HG03571 (cell line): ENCODE results near the gene OR1D2.
"Not testable (repeated sequence)": the region's sequence is repeated elsewhere in the genome, so short reads cannot be mapped to it uniquely, and the experiment has no call there.

Source experiments
- ATAC-seq: cut with Tn5 transposase; IDR thresholded peaks from one replicate; pipeline ENCODE4 v1.9.1; 2021; ENCODE audit not compliant: unreplicated experiment

The OR1D2 gene, protein sequence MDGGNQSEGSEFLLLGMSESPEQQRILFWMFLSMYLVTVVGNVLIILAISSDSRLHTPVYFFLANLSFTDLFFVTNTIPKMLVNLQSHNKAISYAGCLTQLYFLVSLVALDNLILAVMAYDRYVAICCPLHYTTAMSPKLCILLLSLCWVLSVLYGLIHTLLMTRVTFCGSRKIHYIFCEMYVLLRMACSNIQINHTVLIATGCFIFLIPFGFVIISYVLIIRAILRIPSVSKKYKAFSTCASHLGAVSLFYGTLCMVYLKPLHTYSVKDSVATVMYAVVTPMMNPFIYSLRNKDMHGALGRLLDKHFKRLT

DNA sequence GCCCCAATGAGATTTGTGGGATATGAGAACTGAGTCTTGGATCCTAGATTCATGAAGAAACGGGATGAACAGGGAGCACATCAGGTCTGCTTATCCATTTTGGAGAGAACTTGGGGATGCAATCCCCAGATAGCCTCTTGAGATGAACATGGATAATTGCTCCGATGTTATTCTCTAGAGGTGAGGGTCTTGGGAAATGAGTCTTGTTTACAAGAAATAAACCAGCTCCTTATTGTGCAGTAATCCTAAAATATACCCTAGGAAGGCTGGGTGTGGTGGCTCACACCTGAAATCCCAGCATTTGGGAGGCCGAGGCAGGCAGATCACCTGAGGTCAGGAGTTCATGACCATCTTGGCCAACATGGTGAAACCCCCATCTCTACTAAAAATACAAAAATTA, at the start of gene OR1D2:
OR1D2 (minus strand) TSS at position 101 of the 400 bp plus-strand sequence. CDS start 11,426 bp downstream, outside the sequence.
- ATAC-seq, result no peak

DNA sequence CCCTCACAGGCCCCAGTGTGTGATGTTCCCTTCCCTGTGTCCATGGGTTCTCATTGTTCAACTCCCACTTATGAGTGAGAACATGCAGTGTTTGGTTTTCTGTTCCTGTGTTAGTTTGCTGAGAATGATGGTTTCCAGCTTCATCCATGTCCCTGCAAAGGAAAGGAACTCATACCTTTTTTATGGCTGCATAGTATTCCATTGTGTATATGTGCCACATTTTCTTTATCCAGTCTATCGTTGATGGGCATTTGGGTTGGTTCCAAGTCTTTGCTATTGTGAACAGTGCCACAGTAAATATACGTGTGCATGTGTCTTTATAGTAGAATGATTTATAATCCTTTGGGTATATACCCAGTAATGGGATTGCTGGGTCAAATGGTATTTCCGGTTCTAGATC, 33.3 kb upstream of the OR1D2 start:
- not testable (repeated sequence) for ATAC-seq

DNA sequence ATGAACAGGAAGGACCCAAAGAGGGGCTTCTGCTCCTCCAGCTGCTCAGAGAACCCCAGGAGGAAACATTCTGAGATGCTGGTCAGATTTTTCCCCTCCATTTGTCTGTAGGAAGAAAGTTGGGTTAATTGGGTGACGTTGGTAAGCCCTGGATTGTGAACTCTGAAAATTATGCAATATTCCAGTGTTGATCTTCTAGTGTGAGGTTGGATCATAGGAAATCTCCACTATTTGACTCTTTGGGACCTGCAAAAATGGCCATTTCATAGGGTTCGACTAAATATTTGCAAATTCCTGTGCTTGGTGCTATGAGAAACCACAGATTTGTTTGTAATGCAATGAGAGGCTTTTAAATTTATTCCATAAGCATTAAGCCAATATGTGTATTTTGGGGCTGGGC, 23.2 kb upstream of the OR1D2 start, which contains the start of gene OR1G1:
OR1G1 (minus strand) TSS at position 101 of the 400 bp plus-strand sequence; CDS start at position 101, 0 bp downstream.
- no peak for ATAC-seq

DNA sequence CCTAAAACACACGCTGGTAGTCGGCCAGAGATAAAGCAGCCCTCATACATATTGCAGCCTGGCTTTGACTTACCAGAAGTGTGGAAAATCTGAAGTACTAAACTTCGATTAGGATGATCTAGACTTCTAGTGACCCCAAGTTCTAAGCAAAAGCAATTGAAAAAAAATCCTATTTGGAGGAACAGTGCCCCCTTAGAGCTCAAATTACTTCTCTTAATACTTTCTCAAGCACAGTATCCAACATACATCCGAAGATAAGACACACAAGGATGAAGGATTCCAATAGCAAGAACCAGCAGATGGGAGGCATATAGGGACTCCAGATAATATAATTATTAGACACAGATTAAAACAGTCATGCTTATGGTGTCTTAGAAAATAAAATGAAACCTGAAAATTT, 30.4 kb downstream of the OR1D2 start:
- ATAC-seq, result not testable (repeated sequence)

DNA sequence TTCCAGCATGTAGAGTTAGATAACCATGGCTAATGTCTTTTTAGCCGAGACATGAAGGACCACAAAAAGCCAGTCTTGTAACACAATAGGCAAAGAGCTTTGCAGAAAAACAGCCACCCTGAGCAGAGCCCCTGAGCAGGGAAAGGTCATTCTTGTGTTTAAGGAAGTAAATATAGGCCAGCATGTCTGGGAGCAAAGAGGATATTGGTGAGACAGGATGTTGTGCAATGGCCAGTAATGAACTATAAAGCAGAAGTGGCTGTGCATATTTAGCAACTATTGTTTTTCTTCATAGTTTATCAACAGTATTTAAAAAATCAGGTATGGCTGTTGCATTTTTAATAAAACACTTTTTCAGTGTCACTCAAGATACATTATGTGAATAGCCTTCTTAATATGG, 39.0 kb downstream of the OR1D2 start:
- ATAC-seq, result not testable (repeated sequence)

DNA sequence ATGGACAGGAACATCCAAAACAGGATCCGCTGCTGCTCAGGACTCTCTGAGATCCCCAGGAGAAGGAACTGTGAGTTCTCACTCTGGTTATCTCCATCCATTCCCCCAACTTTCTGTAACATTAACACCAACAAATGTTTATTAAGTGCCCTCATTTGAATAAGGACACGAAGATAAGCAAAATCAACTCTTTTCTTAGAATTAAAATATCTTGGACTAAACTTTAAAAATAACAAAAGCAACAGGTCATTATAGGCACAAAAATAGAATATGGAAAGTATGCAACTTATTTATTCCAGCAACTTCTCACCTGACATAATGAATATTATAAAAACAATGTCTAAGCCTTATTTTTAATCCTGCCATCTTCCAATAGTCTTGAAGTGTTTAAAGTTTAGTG, 40.7 kb downstream of the OR1D2 start, which contains the start of gene OR1D5:
OR1D5 (minus strand) TSS at position 101 of the 400 bp plus-strand sequence; CDS start at position 101, 0 bp downstream.
- ATAC-seq, result not testable (repeated sequence)

DNA sequence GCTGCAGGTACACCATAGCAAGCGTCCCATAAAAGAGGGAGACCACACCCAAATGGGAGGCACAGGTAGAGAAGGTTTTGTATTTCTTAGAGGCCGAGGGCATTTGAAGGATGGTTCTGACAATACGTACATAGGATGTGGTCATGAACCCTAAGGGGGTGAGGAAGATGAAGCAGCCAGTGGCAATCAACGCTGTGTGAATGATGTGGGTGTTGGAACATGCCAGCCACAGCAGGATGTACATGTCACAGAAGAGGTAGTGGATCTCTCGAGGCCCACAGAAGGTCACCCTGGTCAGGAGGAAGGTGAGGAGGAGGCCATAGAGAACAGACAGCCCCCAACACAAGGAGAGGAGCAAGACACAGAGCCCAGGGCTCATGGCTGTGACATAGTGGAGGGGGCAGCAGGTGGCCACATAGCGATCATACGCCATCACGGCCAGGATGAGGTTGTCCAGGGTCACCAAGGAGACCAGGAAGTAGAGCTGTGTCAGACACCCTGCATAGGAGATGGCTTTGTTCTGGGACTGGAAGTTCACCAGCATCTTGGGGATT, 41.3 kb downstream of the OR1D2 start:
- ATAC-seq, result not testable (repeated sequence)

DNA sequence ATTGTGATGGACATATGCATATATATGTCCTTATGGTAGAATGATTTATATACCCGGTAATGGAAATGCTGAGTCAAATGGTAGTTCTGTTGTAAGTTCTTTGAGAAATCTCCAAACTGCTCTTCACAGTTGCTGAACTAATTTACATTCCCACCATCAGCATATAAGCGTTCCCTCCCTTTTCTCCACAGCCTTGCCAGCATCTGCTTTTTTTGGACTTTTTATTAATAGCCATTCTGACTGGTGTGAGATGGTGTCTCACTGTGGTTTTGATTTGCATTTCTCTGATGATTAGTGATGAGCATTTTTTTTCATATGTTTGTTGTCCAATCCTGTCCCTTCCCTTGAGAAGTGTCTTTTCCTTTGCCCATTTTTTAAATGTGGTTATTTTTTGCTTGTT, 49.4 kb downstream of the OR1D2 start:
- ATAC-seq, result not testable (repeated sequence)

DNA sequence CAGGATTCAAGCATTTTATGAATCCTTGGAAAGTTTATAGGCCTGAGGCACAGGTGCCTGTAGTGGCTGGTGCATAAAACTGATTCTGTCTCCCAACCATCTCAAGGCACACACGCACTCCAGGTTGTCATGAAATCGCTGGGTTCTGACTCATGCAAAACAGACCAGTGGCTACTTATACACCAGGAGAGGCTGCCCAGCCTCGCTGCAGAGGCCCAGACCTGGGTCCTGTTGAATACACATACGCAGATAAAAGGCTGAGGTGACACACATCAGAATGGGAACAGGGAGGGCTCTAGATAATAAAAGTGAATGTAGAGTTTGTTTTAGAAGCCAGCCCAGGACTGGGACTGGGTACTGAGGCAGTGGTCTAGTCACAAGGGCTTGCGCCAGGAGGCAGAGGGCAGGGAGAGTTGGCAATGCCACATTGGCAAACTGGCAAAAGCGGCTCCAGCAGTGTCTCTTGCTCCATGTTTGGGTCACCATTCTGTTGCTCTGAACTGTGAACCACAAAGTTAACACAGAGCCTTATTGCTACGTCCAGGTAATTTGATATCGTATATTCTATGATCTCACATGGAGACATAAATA, 54.4 kb downstream of the OR1D2 start:
- ATAC-seq, result no peak

DNA sequence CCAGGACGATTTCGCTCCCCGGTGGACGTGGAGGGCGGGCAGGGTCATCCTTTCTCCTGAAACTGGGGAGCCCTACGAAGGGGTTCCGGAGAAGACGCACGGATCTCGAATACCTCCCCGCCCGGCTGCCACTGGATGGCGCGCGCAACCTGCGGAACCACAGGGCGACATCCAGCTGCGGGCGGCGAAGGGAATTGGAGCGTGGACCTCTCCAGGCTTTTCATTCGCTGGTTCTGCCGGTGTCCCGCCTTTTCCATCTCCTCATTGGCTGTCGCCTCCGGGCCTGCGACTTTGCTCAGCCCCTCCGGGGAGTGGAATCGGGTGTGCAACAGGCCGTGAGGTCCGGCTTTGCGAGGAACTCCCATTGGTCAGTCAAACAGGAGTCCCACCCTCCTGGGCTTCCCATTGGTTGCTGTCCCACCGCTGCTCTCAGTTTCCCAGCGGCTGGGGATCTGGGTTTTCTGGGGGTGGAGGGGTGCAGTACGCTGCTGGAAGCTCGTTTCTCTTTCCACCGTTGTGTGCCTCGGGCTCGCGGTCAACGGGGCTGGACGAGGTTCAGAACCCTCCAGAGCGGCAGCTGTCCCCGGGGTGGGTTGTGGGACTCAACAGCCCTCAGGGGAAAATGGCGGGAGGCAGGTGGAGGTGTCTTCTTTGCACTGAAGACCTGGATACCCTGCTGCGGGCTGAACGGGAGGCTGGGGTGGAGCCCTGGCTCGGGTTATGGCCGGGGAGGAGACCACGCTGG, 55.3 kb downstream of the OR1D2 start:
- peak; percentile 94 for ATAC-seq

DNA sequence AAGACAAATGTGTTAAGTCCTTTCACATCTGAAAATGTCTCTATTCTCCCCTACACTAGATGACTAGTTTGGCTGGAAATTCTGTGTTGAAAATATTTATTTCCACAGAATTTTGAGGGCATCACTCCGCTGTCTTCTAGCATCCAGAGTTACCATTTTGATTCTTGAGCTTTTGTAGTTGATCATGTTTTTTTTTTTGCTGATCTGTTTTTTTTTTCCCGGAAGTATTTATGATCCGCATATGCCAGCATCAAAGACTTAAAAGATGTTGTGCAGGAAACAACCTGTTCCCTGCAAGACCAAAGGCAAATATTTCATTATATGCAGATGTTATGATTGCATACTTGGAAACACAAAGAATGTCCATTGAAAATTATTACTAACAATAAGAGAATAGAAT, 57.5 kb downstream of the OR1D2 start:
- ATAC-seq, result no peak

DNA sequence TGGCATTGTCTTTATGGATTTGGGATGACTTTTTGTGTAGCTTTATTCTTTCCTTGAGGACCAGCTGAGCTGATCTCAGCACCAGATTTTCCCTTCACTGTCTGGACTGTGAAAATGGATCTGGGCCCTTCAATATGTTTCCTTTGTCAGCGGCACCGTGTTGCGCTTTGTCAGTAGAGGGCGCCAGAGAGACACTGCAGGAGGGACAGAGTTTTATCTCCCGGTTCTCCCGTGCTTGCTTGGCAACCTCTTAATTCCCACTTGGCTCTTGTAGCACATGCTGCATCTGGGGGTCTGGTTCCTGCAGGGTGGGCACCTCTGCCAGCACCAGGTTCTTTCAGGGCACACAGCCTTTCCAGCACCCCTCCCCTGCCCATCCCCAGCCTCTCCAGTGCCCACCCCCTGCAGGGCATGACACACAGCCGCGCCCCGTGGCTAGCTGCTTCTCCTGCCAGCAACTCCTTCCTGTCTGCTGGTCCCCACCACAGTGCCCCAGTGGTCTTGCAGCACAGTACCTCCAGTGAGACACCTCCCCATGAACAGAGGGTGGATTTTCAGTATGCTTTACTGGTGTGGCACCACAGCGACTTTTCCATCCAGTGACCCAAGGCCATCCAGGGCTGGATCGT, 60.4 kb downstream of the OR1D2 start:
- ATAC-seq, result no peak

DNA sequence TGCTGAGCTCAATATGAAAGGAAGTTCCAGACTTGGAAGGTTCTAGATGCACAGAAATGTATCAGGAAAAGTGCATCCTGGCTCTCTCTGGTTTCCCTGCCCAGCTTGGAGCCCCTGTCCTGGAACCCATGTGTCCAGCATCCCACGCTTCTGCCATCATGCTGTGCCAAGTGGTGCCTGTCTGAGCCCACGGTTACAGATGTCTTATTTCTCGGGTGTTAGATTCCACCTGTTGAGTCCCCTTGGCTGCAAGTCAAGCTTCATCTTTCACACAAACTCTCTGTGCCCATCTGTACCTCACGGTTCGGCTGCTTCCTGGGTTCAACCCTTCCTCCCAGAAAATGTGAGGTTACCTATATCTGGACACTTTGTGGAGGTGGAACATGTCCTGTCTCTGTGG, 63.3 kb downstream of the OR1D2 start:
- no peak for ATAC-seq

DNA sequence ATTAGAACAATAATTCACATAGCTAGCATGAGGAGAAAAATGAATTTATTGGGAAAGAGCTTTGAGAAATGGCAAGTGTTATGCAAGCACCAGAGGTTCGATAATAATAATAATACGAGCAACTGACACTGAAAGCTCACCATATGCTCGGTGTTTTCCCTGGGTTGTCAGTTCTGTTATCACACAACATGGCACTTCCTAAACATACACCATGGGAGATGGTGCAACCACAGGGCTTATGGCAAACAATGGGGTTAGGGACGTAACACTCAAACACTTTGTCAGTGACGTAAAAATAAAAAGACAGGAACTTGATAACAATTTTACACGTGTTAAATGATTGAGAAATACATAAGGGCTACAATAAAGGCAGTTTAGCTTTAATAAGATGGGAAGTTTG, 64.5 kb downstream of the OR1D2 start:
- no peak for ATAC-seq

DNA sequence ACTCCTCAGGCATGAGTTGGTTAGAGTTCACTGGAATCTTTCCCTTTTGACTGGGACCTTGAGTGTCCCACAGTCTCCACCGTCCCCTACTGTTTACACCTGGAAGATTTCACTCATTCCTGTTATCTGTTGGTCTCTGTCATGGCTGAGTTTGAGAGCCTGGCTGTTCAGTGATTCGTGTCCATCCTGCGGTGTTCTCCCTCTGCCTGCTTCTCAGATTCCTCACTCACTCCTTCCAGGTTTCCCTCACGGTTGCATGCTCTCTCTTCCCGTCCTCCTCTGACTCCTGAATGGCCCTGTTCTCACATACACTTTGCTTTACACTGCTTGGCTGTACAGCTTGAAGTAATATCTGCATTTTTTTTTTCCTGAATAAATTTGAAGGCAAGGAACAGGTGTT, 65.3 kb downstream of the OR1D2 start:
- ATAC-seq, result no peak
